ENCODE data around the gene B3GALT5.

Gene B3GALT5

DNA sequence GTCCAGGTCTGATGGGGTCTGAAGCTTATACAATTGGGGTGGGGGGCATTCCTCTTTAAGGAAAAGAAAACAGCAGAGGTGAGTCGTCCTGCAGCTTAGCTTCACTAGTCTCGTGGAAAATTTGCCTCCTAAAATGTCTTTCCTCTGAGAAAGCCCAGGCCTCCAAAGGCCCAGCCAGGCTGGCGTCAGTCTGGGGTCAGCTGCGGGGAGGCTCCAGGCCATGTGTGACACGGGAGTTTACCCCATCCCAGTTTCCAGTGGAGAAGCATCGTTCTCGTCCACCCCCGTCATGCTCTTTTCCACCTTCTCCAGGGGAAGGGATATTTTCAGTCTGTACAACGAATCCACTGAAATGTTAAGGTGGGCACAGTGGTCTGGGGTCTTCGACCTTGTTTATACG lies 42.8 kb downstream of the B3GALT5 start:
- Histone ChIP-seq H3K14ac (ENCODE audit: low read length in 2 of 2) (peak overlapping the region in 1 of 2 experiments; percentile 50), H4K8ac (ENCODE audit: low read length) (no peak overlapping the region), H2BK120ac (ENCODE audit: low read depth, low read length) (no peak overlapping the region), H3K27ac (ENCODE audit: low read length, poor library complexity, severe bottlenecking) (no peak overlapping the region), H2BK5ac (ENCODE audit: low read depth, low read length, poor library complexity, severe bottlenecking) (no peak overlapping the region), H3K4ac (ENCODE audit: low read depth in 1 of 2, low read length in 2 of 2) (no peak overlapping the region), H2AK5ac (ENCODE audit: low read length, severe bottlenecking) (no peak overlapping the region), H3K23ac (ENCODE audit: low read length in 2 of 2) (no peak overlapping the region), H2BK15ac (ENCODE audit: low read depth, poor library complexity, severe bottlenecking) (no peak overlapping the region), H4K91ac (ENCODE audit: low read length) (no peak overlapping the region), H3K18ac (ENCODE audit: low read depth in 1 of 2, low read length in 2 of 2) (no peak overlapping the region), H3K9me3 (ENCODE audit: control insufficient read depth, low read length) (peaks cover 12% of the 10 kb centered on the region), H3K4me3 (ENCODE audit: insufficient read depth in 1 of 2, low read depth in 1 of 2, low read length in 2 of 2) (no peak overlapping the region), H3K79me1 (replicated peaks; ENCODE audit: low read length, poor library complexity, severe bottlenecking) (peaks cover 21% of the 10 kb centered on the region), H3K9ac (ENCODE audit: low read length) (no peak overlapping the region), H3K4me2 (ENCODE audit: low read length, poor library complexity, severe bottlenecking) (no peak overlapping the region), H3K27me3 (ENCODE audit: control insufficient read depth in 1 of 2, insufficient read depth in 1 of 2, low read length in 2 of 2) (no peaks in the 10 kb centered on the region), H3K36me3 (ENCODE audit: control insufficient read depth in 1 of 2, insufficient read depth in 2 of 2, low read depth in 1 of 2, low read length in 2 of 2) (peaks cover 0 to 28% of the 10 kb centered on the region in 2 experiments), H2BK12ac (ENCODE audit: low read length in 2 of 2) (no peak overlapping the region), H2AFZ (ENCODE audit: low read depth, low read length) (peak overlapping the region; percentile 30), H3K4me1 (ENCODE audit: control insufficient read depth, insufficient read depth, low read depth, low read length) (peaks cover 23% of the 10 kb centered on the region)
- DNase-seq: no peak
- WGBS: 71% methylated on average over 11 of the region's 11 CpGs

DNA sequence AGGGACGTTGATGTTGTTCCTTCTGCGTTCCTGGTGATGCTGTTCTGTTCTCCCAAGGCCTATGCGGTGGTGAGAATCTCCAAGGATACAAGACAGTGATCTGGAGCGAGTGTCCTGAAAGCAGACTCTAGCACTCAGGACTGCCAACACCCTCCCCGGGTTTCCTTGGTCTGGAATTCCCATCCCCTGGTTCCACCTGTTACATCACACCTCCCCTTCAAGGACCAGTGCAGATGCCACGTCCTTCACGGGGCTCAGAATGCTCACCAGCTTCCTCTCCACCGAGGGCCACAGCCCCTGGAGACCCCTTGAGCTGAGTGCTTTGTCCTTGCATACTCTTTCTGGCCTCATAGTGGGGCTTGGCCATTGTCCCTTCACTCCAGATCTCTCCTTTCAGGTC lies 43.5 kb downstream of the B3GALT5 start:
- Histone ChIP-seq H3K4ac (ENCODE audit: low read depth in 1 of 2, low read length in 2 of 2) (no peak overlapping the region), H3K4me2 (ENCODE audit: low read length, poor library complexity, severe bottlenecking) (no peak overlapping the region), H3K23ac (ENCODE audit: low read length in 2 of 2) (no peak overlapping the region), H3K79me1 (replicated peaks; ENCODE audit: low read length, poor library complexity, severe bottlenecking) (peaks cover 21% of the 10 kb centered on the region), H3K9me3 (ENCODE audit: control insufficient read depth, low read length) (peaks cover 12% of the 10 kb centered on the region), H4K8ac (ENCODE audit: low read length) (no peak overlapping the region), H3K27ac (ENCODE audit: low read length, poor library complexity, severe bottlenecking) (no peak overlapping the region), H2BK15ac (ENCODE audit: low read depth, poor library complexity, severe bottlenecking) (no peak overlapping the region), H3K4me3 (ENCODE audit: insufficient read depth in 1 of 2, low read depth in 1 of 2, low read length in 2 of 2) (no peak overlapping the region), H3K9ac (ENCODE audit: low read length) (no peak overlapping the region), H3K4me1 (ENCODE audit: control insufficient read depth, insufficient read depth, low read depth, low read length) (peaks cover 26% of the 10 kb centered on the region), H3K14ac (ENCODE audit: low read length in 2 of 2) (no peak overlapping the region), H2BK120ac (ENCODE audit: low read depth, low read length) (no peak overlapping the region), H3K18ac (ENCODE audit: low read depth in 1 of 2, low read length in 2 of 2) (no peak overlapping the region), H4K91ac (ENCODE audit: low read length) (no peak overlapping the region), H2BK12ac (ENCODE audit: low read length in 2 of 2) (no peak overlapping the region), H2AFZ (ENCODE audit: low read depth, low read length) (no peak overlapping the region), H3K27me3 (ENCODE audit: control insufficient read depth in 1 of 2, insufficient read depth in 1 of 2, low read length in 2 of 2) (no peaks in the 10 kb centered on the region), H2AK5ac (ENCODE audit: low read length, severe bottlenecking) (no peak overlapping the region), H2BK5ac (ENCODE audit: low read depth, low read length, poor library complexity, severe bottlenecking) (no peak overlapping the region), H3K36me3 (ENCODE audit: control insufficient read depth in 1 of 2, insufficient read depth in 2 of 2, low read depth in 1 of 2, low read length in 2 of 2) (peaks cover 0 to 26% of the 10 kb centered on the region in 2 experiments)
- no peak for DNase-seq
- 90% methylated on average over 8 of the region's 8 CpGs for WGBS

DNA sequence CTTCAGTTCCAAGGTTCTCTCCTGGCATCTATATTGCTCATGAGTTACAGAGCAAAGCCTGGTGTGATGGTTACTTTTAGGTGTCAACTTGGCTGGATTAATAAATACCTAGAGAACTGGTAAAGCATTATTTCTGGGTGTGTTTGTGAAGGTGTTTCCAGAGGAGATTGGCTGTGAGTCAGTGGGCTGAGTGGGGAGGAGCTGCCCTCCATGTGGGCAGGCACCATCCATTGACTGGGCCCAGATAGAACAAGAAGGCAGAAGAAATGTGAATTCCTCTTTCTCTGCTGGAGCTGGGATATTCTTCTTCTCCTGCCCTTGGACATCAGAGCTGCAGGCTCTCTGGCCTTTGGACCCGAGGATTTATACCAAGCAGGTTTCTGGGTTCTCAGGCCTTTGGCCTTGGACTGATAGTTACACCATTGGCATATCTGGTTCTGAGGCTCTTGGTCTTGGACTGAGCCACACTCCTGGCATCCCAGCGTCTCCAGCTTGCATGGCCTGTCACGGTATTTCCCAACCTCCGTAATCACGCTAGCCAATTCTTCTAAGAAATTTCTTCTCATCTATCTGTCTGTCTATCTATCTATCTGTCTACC lies 44.5 kb downstream of the B3GALT5 start:
- no peak overlapping the region for H4K8ac ChIP-seq (ENCODE audit: low read length)
- H2BK15ac ChIP-seq (ENCODE audit: low read depth, poor library complexity, severe bottlenecking): no peak overlapping the region
- no peak overlapping the region for H2BK12ac ChIP-seq (ENCODE audit: low read length in 2 of 2)
- H3K9me3 ChIP-seq (ENCODE audit: control insufficient read depth, low read length): peaks cover 12% of the 10 kb centered on the region
- H2AFZ ChIP-seq (ENCODE audit: low read depth, low read length): no peak overlapping the region
- H3K23ac ChIP-seq (ENCODE audit: low read length in 2 of 2): no peak overlapping the region
- 96% methylated on average over 5 of the region's 5 CpGs for WGBS
- H2AK5ac ChIP-seq (ENCODE audit: low read length, severe bottlenecking): peak overlapping the region; percentile 38
- H3K14ac ChIP-seq (ENCODE audit: low read length in 2 of 2): no peak overlapping the region
- peaks cover 26% of the 10 kb centered on the region for H3K4me1 ChIP-seq (ENCODE audit: control insufficient read depth, insufficient read depth, low read depth, low read length)
- no peak overlapping the region for H2BK5ac ChIP-seq (ENCODE audit: low read depth, low read length, poor library complexity, severe bottlenecking)
- H3K4ac ChIP-seq (ENCODE audit: low read depth in 1 of 2, low read length in 2 of 2): no peak overlapping the region
- H3K79me1 ChIP-seq (replicated peaks; ENCODE audit: low read length, poor library complexity, severe bottlenecking): peaks cover 28% of the 10 kb centered on the region
- DNase-seq: no peak
- H3K9ac ChIP-seq (ENCODE audit: low read length): no peak overlapping the region
- H3K18ac ChIP-seq (ENCODE audit: low read depth in 1 of 2, low read length in 2 of 2): no peak overlapping the region
- no peaks in the 10 kb centered on the region for H3K27me3 ChIP-seq (ENCODE audit: control insufficient read depth in 1 of 2, insufficient read depth in 1 of 2, low read length in 2 of 2)
- peaks cover 0 to 28% of the 10 kb centered on the region in 2 experiments for H3K36me3 ChIP-seq (ENCODE audit: control insufficient read depth in 1 of 2, insufficient read depth in 2 of 2, low read depth in 1 of 2, low read length in 2 of 2)
- H3K4me3 ChIP-seq (ENCODE audit: insufficient read depth in 1 of 2, low read depth in 1 of 2, low read length in 2 of 2): no peak overlapping the region
- no peak overlapping the region for H3K4me2 ChIP-seq (ENCODE audit: low read length, poor library complexity, severe bottlenecking)
- H2BK120ac ChIP-seq (ENCODE audit: low read depth, low read length): no peak overlapping the region
- peak overlapping the region; percentile 15 for H3K27ac ChIP-seq (ENCODE audit: low read length, poor library complexity, severe bottlenecking)
- no peak overlapping the region for H4K91ac ChIP-seq (ENCODE audit: low read length)

DNA sequence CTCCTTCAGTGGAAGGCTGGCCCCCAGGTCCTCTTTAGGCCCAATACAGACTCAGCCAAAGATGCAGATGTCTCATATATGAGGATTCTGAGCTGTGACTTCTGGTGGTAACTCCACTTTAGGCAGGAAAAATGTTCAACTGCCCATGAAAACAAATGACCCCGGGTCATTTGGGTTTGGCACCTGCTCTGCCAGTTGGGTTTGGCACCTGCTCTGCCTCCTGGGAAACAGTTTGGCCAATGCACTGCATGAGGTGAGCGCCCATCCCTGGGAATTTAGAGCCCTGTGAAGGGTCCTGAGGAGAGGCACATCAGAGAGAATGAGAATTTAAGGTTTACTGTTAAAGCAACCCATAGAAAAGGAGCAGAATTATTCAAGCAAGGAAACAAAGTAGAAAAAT lies 45.3 kb downstream of the B3GALT5 start:
- no peak overlapping the region for H2AFZ ChIP-seq (ENCODE audit: low read depth, low read length)
- no peak overlapping the region for H3K23ac ChIP-seq (ENCODE audit: low read length in 2 of 2)
- H3K36me3 ChIP-seq (ENCODE audit: control insufficient read depth in 1 of 2, insufficient read depth in 2 of 2, low read depth in 1 of 2, low read length in 2 of 2): peaks cover 0 to 31% of the 10 kb centered on the region in 2 experiments
- no peak for DNase-seq
- peak overlapping the region in 1 of 2 experiments; percentile 61 for H3K18ac ChIP-seq (ENCODE audit: low read depth in 1 of 2, low read length in 2 of 2)
- H3K4ac ChIP-seq (ENCODE audit: low read depth in 1 of 2, low read length in 2 of 2): no peak overlapping the region
- no peak overlapping the region for H3K4me3 ChIP-seq (ENCODE audit: insufficient read depth in 1 of 2, low read depth in 1 of 2, low read length in 2 of 2)
- no peak overlapping the region for H3K9ac ChIP-seq (ENCODE audit: low read length)
- H3K4me2 ChIP-seq (ENCODE audit: low read length, poor library complexity, severe bottlenecking): no peak overlapping the region
- no peak overlapping the region for H2BK15ac ChIP-seq (ENCODE audit: low read depth, poor library complexity, severe bottlenecking)
- H4K91ac ChIP-seq (ENCODE audit: low read length): no peak overlapping the region
- WGBS: 86% methylated on average over 2 of the region's 2 CpGs
- peaks cover 28% of the 10 kb centered on the region for H3K79me1 ChIP-seq (replicated peaks; ENCODE audit: low read length, poor library complexity, severe bottlenecking)
- H2BK12ac ChIP-seq (ENCODE audit: low read length in 2 of 2): no peak overlapping the region
- no peak overlapping the region for H2BK5ac ChIP-seq (ENCODE audit: low read depth, low read length, poor library complexity, severe bottlenecking)
- no peaks in the 10 kb centered on the region for H3K27me3 ChIP-seq (ENCODE audit: control insufficient read depth in 1 of 2, insufficient read depth in 1 of 2, low read length in 2 of 2)
- H4K8ac ChIP-seq (ENCODE audit: low read length): no peak overlapping the region
- peaks cover 26% of the 10 kb centered on the region for H3K4me1 ChIP-seq (ENCODE audit: control insufficient read depth, insufficient read depth, low read depth, low read length)
- no peak overlapping the region for H3K27ac ChIP-seq (ENCODE audit: low read length, poor library complexity, severe bottlenecking)
- H2BK120ac ChIP-seq (ENCODE audit: low read depth, low read length): no peak overlapping the region
- peaks cover 10% of the 10 kb centered on the region for H3K9me3 ChIP-seq (ENCODE audit: control insufficient read depth, low read length)
- no peak overlapping the region for H2AK5ac ChIP-seq (ENCODE audit: low read length, severe bottlenecking)
- peak overlapping the region in 1 of 2 experiments; percentile 6 for H3K14ac ChIP-seq (ENCODE audit: low read length in 2 of 2)

Data from mesenchymal stem cell (in vitro differentiated cells and primary cell).